DOHH2 (cell line): Measurements from ENCODE around the gene AMMECR1.

Experiments used
- H3F3A ChIP-seq: fragments of 200-600 bp; sonication (generic), shearing (Covaris generic); 2 replicates; pipeline ENCODE4 v1.6.0; 2016; ENCODE audit warnings: antibody characterized with exemption, mild to moderate bottlenecking; ENCODE audit not compliant: control insufficient read depth, insufficient read depth
- H3K27ac ChIP-seq: fragments of 200-600 bp; sonication (generic); 2 replicates; pipeline ENCODE4 v1.5.1; 2014; ENCODE audit warnings: low read depth, mild to moderate bottlenecking, low read length, moderate library complexity
- H3K27me3 ChIP-seq: fragments of 200-600 bp; sonication (generic); 2 replicates; pipeline ENCODE4 v1.6.1; 2014; ENCODE audit warnings: mild to moderate bottlenecking, low read length, mixed read lengths; ENCODE audit not compliant: control insufficient read depth
- H3K36me3 ChIP-seq: fragments of 200-600 bp; sonication (generic); 2 replicates; pipeline ENCODE4 v1.6.1; 2014; ENCODE audit warnings: mild to moderate bottlenecking, low read length, moderate library complexity, mixed read lengths; ENCODE audit not compliant: control insufficient read depth
- H3K4me1 ChIP-seq: fragments of 200-600 bp; sonication (generic); 2 replicates; pipeline ENCODE4 v1.6.1; 2014; ENCODE audit warnings: mild to moderate bottlenecking, low read length, mixed read lengths; ENCODE audit not compliant: control insufficient read depth
- H3K4me2 ChIP-seq: fragments of 200-600 bp; sonication (generic); 2 replicates; pipeline ENCODE4 v1.6.0; 2014; ENCODE audit warnings: mild to moderate bottlenecking, low read length, moderate library complexity
- H3K4me3 ChIP-seq: fragments of 200-600 bp; sonication (generic); 2 replicates; pipeline ENCODE4 v1.5.1; 2014; ENCODE audit warnings: mild to moderate bottlenecking, low read length, mixed read lengths
- H3K79me2 ChIP-seq: fragments of 200-600 bp; sonication (generic); 2 replicates; pipeline ENCODE4 v1.6.1; 2014; ENCODE audit warnings: mild to moderate bottlenecking, low read length, mixed read lengths; ENCODE audit not compliant: control insufficient read depth
- H3K9me2 ChIP-seq: fragments of 200-600 bp; sonication (generic); replicated peaks from 2 replicates; pipeline ENCODE4 v1.6.1; 2014; ENCODE audit warnings: mild to moderate bottlenecking, low read length, mixed read lengths; ENCODE audit not compliant: control insufficient read depth
- H3K9me3 ChIP-seq: fragments of 200-600 bp; sonication (generic); 2 replicates; pipeline ENCODE4 v1.6.1; 2014; ENCODE audit warnings: antibody characterized with exemption, low read length, mixed read lengths; ENCODE audit not compliant: control insufficient read depth, insufficient read depth
- H4K20me1 ChIP-seq: fragments of 200-600 bp; sonication (generic); 2 replicates; pipeline ENCODE4 v1.6.0; 2014; ENCODE audit warnings: low read depth, mild to moderate bottlenecking, antibody characterized with exemption, low read length, moderate library complexity; ENCODE audit not compliant: control insufficient read depth, insufficient read depth
- EZH2phosphoT487 ChIP-seq: fragments of 200-600 bp; sonication (generic); IDR thresholded peaks from 2 replicates; pipeline ENCODE4 v1.6.1; 2017; ENCODE audit warnings: borderline replicate concordance, mild to moderate bottlenecking, antibody characterized with exemption, low read length, moderate library complexity, mixed read lengths
- TF ChIP-seq, protein P1 (sequence below): fragments of 200-600 bp; sonication (generic); IDR thresholded peaks from one replicate; pipeline ENCODE4 v1.5.1; 2014; ENCODE audit warnings: antibody characterized with exemption, mild to moderate bottlenecking, low read depth, low read length; ENCODE audit not compliant: poor library complexity, severe bottlenecking

AMMECR1 gene

DNA sequence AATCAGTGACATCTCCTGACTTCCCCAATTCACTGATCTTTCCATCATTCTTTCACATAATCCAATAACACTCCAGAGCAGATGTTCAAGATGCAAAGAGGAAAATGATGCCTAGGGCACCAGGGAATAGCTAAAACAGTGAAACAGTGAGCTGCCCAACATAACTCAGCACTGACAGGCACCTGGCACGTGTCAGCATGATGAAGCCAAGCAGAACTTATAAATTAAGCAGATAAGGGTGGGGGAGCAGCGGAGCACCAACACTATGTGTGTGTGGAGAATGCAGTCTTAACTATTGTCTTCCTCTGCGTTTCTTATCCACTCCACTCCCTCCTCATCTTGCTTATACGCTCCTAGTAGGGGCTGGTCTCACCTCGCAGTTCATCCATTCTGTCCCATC, 89.4 kb downstream of the AMMECR1 start:
- no peaks in the 10 kb centered on the region for H4K20me1 ChIP-seq
- H3K79me2 ChIP-seq, result no peaks in the 10 kb centered on the region
- no peak overlapping the region for H3K27ac ChIP-seq
- H3F3A ChIP-seq, result no peaks in the 10 kb centered on the region
- H3K9me3 ChIP-seq, result no peaks in the 10 kb centered on the region
- H3K36me3 ChIP-seq, result no peaks in the 10 kb centered on the region
- TF ChIP-seq, protein P1, sequence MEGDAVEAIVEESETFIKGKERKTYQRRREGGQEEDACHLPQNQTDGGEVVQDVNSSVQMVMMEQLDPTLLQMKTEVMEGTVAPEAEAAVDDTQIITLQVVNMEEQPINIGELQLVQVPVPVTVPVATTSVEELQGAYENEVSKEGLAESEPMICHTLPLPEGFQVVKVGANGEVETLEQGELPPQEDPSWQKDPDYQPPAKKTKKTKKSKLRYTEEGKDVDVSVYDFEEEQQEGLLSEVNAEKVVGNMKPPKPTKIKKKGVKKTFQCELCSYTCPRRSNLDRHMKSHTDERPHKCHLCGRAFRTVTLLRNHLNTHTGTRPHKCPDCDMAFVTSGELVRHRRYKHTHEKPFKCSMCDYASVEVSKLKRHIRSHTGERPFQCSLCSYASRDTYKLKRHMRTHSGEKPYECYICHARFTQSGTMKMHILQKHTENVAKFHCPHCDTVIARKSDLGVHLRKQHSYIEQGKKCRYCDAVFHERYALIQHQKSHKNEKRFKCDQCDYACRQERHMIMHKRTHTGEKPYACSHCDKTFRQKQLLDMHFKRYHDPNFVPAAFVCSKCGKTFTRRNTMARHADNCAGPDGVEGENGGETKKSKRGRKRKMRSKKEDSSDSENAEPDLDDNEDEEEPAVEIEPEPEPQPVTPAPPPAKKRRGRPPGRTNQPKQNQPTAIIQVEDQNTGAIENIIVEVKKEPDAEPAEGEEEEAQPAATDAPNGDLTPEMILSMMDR, result no peak
- TF ChIP-seq EZH2phosphoT487, result no peak
- H3K4me3 ChIP-seq, result no peak overlapping the region
- no peaks in the 10 kb centered on the region for H3K27me3 ChIP-seq
- H3K4me1 ChIP-seq, result no peaks in the 10 kb centered on the region
- no peaks in the 10 kb centered on the region for H3K9me2 ChIP-seq
- no peak overlapping the region for H3K4me2 ChIP-seq

DNA sequence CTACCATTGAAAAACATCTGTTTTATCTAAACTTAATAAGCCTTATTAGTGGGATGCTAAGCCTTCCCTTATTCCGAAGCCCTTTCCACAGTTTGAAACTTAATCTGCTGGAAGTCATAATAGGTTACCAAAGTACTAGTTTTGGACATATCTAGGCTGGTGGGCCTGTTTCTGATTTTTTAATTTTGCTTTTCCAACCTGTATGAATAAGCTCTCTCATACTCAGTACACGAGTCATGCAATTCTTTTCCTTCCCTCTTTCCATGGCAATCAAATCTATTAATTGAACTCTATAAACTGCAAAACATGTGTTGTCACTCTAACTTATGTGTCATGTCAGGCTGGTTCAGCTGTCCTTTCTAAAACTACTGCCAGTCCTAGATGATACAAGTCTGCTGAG, 91.0 kb downstream of the AMMECR1 start:
- Histone ChIP-seq H3K36me3 (no peaks in the 10 kb centered on the region), H3F3A (no peaks in the 10 kb centered on the region), H3K9me2 (no peaks in the 10 kb centered on the region), H3K4me2 (no peak overlapping the region), H3K27me3 (no peaks in the 10 kb centered on the region), H3K79me2 (no peaks in the 10 kb centered on the region), H4K20me1 (no peaks in the 10 kb centered on the region), H3K27ac (no peak overlapping the region), H3K4me1 (no peaks in the 10 kb centered on the region), H3K4me3 (no peak overlapping the region), H3K9me3 (no peaks in the 10 kb centered on the region)
- no peak for TF ChIP-seq EZH2phosphoT487
- TF ChIP-seq, protein P1, result no peak

DNA sequence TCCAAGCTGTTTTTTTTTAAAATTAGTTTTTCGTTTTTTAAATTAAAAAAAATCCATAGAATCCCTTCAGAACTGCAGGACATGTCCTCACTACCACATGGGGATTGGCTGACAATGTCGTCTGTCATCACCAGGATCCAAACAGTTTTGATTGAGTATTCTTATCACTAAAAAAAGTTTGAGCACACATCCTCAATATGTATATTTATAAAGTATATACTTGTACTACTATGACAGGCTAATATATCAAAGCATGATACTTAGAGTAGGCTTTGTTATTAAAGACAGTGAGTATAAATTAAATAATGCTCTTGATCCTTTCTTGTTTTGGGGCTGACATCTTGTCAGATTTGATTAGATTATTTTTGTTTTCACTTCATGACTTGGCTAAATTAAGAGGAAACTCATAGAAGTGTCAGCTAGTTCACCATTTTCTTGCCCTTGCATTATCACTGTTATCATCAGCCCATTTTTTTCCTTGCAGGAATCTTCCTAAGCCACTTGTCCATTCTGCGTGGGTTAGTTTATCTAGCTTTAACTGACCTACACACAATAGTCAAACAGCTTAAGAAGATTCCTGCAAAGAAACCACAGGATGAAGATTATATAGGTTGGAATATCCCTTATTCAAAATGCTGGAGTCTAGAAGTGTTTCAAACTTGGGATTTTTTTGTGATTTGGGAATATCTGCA, 92.8 kb downstream of the AMMECR1 start:
- no peaks in the 10 kb centered on the region for H3K36me3 ChIP-seq
- H3K4me1 ChIP-seq, result no peaks in the 10 kb centered on the region
- H3F3A ChIP-seq, result no peaks in the 10 kb centered on the region
- TF ChIP-seq EZH2phosphoT487, result no peak
- TF ChIP-seq, protein P1, result no peak
- H3K79me2 ChIP-seq, result no peaks in the 10 kb centered on the region
- H3K9me2 ChIP-seq, result no peaks in the 10 kb centered on the region
- no peak overlapping the region for H3K27ac ChIP-seq
- H3K4me3 ChIP-seq, result no peak overlapping the region
- no peaks in the 10 kb centered on the region for H3K27me3 ChIP-seq
- H3K4me2 ChIP-seq, result no peak overlapping the region
- no peaks in the 10 kb centered on the region for H3K9me3 ChIP-seq
- no peaks in the 10 kb centered on the region for H4K20me1 ChIP-seq
